Epithelial cell of umbilical artery (primary cell): ENCODE results near the gene L2HGDH. TPM values are rescaled to one million over a fixed set of nuclear protein-coding genes. Genes with fewer than 3 reads are reported as not detected.

ENCODE experiments used
- total RNA-seq: library from RNA; depleted of rRNA; stranded (reverse); fragments of >200 nt; gene quantifications from 2 replicates; pipeline ENCODE4 v1.2.3, GENCODE V29; 2014

The L2HGDH gene
- 3.6 and 5.6 TPM in 2 replicates for total RNA-seq

GRCh38 chr14:50311972-50312733 is at the start of gene L2HGDH, which contains the start of gene DMAC2L:
L2HGDH (minus strand) TSS chr14:50312229; CDS start chr14:50312150, 79 bp downstream.
DMAC2L (plus strand) TSS chr14:50312324; CDS start chr14:50321488, 9,164 bp downstream.

GRCh38 chr14:50231475-50232275 is 80.4 kb downstream of the L2HGDH start, which contains the start of gene SOS2:
SOS2 (minus strand) TSS chr14:50231578; CDS start chr14:50231283, 295 bp downstream.

Other genes with a start within 250 kb of the L2HGDH start
- gene VCPKMT, start 195.7 kb downstream of the L2HGDH start, total RNA-seq: 6.2 and 6.8 TPM in 2 replicates
- 17.9 and 21.1 TPM in 2 replicates for gene SOS2, start 80.7 kb downstream of the L2HGDH start, total RNA-seq
- gene DMAC2L, start 95 bp upstream of the L2HGDH start, total RNA-seq: 6.4 and 6.8 TPM in 2 replicates
- 3.9 and 101 TPM in 2 replicates for gene CDKL1, start 84.7 kb upstream of the L2HGDH start, total RNA-seq
- 48.1 and 77.1 TPM in 2 replicates for gene MAP4K5, start 220.3 kb upstream of the L2HGDH start, total RNA-seq
- 0.65 and 1.4 TPM in 2 replicates for gene ATL1, start 247.9 kb upstream of the L2HGDH start, total RNA-seq